HG03064 (cell line): Measurements from ENCODE around the gene ELFN1.

Experiments
- ATAC-seq: cut with Tn5 transposase; IDR thresholded peaks from one replicate; pipeline ENCODE4 v1.9.1; 2021; ENCODE audit warnings: low read depth; ENCODE audit not compliant: unreplicated experiment

ELFN1 gene

GRCh38 chr7:1692515-1693418 lies 22.7 kb downstream of the ELFN1 start:
- ATAC-seq: no peak

- no peak for ATAC-seq
Observed at GRCh38 chr7:1693419-1693990, 23.4 kb downstream of the ELFN1 start.

GRCh38 chr7:1693991-1694524 lies 24.0 kb downstream of the ELFN1 start:
- ATAC-seq: no peak

DNA sequence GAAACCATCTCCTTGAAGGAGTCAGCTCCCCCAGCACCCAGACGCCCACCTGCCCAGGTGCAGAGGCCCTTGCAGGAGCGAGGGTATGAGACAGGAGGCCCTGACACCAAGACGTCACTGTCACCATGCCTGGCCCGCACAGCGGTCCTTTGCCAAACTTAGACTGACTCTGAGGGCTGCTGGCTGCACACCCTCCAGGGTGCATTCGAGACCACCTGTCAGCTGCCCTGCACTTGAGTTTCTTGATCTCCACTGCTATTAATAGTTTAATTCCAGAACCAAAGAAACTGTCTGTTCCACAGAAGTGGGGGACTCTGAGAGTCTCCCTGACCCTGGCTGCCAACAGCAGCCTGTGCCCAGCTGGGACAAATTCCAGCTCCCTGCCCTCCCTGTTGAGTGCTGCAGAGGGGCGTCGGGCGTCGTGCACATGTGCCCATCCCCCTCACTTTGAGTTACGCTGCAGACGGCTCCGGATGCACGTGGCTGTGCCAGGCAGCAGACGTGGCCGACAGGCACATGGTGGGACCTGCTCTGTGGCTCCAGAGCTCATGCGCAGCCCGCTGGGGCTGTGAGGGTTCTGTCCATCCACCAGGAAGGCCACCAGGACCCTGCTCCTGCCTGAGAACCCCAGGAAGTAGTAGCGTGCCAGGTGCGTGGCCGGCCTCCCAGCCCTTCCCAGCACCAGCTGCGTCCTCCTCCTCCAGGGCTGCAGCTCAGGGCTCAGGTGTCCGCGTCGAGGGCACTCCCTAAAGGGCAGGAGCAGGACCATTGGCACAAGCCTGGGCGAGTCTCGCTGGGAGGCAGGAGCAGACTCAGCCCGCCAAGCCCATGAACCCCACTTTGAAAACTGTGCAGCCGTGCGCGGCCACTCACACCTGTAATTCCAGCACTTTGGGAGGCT lies 24.8 kb downstream of the ELFN1 start:
- no peak for ATAC-seq

DNA sequence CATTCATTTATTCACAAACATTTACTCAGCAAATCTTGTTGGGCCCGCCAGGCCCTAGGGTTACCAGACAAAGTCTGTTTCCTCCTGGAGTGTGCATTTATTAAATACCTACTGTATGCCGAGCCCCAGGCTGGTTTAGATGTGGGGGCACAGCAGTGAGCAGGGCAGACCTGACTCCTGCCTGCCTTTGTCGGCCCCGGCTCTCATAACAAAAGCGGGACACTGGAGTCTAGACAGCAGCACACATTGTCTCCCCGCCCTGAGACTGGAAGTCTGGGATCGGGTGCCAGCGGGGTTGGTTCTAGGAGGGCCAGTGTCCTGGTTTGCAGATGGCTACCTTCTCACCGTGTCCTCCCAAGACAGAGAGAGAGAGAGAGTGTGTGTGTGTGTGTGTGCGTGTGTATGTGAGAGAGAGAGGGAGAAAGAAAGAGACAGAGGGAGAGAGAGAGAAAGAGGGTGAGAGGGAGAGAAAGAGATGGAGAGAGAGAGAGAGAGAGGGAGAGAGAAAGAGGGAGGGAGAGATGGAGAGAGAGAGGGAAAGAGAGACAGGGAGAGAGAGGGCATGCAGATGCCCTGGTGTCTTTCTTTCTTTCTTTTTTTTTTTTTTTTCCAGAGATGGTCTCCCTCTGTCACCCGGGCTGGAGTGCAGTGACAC lies 25.9 kb downstream of the ELFN1 start:
- ATAC-seq: no peak

DNA sequence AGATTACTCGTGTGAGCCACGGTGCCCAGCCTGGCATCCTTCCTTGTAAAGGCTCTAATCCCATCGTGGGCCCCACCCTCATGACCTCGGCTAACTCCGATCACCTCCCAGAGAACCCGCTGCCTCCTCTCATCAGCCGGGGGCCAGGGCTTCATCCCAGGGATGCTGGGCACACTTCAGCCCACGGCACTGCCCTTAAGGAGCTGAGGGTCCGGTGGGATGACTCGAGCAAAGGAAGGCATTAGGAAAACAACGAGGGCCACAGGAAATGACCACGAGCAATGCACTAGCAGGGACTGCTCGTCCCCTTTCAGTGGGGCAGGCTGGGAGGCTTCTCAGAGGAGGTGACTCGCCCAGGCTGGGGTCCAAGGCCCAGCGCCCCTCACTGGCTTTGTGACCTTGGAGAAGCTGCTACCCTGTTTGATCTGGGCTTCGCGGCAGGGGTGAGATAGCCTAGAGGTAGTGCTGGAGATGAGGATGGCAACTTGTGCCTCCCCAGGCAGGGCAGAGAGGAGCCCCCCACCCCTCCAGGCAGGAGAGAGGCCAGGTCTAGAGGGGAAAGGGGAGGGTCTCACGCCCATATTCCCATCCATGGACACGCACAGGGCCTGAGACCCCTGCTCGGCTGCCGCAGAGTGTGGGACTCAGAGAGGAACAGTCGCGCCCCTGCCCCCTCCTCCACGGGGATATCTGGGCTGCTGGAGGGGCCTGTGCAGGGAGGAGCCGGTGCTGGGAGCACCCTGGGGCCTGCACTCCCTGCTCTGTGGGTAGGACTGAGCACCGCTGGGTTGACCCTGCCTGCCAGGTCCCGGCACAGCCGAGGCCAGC lies 26.8 kb downstream of the ELFN1 start:
- no peak for ATAC-seq

- no peak for ATAC-seq
Observed at GRCh38 chr7:1697499-1698125, 27.5 kb downstream of the ELFN1 start.

GRCh38 chr7:1698201-1698600 lies 28.1 kb downstream of the ELFN1 start:
- ATAC-seq: no peak

- no peak for ATAC-seq
Observed at GRCh38 chr7:1698951-1699350, 28.9 kb downstream of the ELFN1 start.

DNA sequence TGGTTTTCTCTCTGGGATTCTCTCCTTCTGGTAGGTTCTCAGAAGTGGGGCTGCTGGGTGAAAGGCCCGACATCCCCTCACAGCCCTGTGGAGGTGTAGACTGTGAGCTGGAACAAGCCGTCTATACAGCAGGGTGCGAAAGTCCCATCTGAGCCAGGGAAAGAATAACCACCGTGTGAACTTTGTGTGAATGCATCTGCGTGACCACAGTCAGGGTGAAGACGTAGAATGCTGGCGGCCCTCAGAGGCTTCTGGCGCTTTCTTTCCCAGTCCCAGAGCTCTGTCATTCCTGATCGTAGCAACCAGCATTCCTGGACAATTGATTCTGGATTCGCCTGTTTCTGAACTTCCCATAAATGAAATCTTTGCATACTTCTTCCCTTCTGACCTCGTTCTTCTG lies 30.0 kb downstream of the ELFN1 start:
- no peak for ATAC-seq

- ATAC-seq: no peak
Observed at GRCh38 chr7:1700536-1701333, 30.7 kb downstream of the ELFN1 start.

GRCh38 chr7:1702652-1703051 lies 32.6 kb downstream of the ELFN1 start:
- no peak for ATAC-seq

GRCh38 chr7:1703441-1703840 lies 33.4 kb downstream of the ELFN1 start:
- ATAC-seq: no peak

- ATAC-seq: no peak
Observed at GRCh38 chr7:1703871-1704810, 34.1 kb downstream of the ELFN1 start.

- no peak for ATAC-seq
Observed at GRCh38 chr7:1704811-1705738, 35.0 kb downstream of the ELFN1 start.

DNA sequence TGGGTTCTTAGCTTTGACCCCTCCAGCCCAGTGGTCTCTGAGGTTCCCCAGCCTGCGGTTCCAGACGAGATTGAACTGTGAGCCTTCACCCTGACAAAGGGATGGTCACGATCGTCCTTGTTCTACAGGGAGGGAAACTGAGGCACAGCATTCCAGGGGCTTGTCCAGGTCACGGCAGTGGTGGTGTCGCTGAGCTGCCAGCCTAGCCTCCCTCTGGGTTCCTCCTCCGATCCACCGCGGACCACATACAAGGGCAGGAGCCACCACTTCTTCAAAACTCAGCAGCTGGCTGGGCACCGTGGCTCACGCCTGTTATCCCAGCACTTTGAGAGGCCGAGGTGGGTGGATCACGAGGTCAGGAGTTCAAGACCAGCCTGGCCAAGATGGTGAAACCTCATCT lies 35.8 kb downstream of the ELFN1 start:
- ATAC-seq: no peak
